Mesenchymal stem cell (in vitro differentiated cells and primary cell): ENCODE results near the gene ECE1.

Experiments
- DNase-seq: peaks from one replicate; pipeline ENCODE4 v3.0.0-alpha.2; 2013
- H2AFZ ChIP-seq: one replicate; pipeline ENCODE4 v1.6.1; 2013; ENCODE audit warnings: low read depth, mild to moderate bottlenecking, control low read depth, inconsistent platforms, low read length, moderate library complexity
- H2AK5ac ChIP-seq: 2 replicates; pipeline ENCODE4 v1.6.1; 2013; ENCODE audit warnings: low read length, moderate library complexity, mild to moderate bottlenecking, inconsistent platforms; ENCODE audit not compliant: severe bottlenecking
- H2BK120ac ChIP-seq: one replicate; pipeline ENCODE4 v1.6.1; 2013; ENCODE audit warnings: low read depth, mild to moderate bottlenecking, inconsistent platforms, low read length, moderate library complexity
- H2BK12ac ChIP-seq, 2 experiments: one replicate each; pipeline ENCODE4 v1.6.1; 2013; ENCODE audit warnings: inconsistent platforms in 2 of 2, low read length in 2 of 2, mild to moderate bottlenecking in 2 of 2, moderate library complexity in 2 of 2, control low read depth in 1 of 2
- H2BK15ac ChIP-seq: one replicate; pipeline ENCODE4 v1.6.1; 2013; ENCODE audit warnings: mild to moderate bottlenecking, low read depth, inconsistent platforms; ENCODE audit not compliant: poor library complexity, severe bottlenecking
- H2BK5ac ChIP-seq: 2 replicates; pipeline ENCODE4 v1.6.1; 2013; ENCODE audit warnings: low read depth, mild to moderate bottlenecking, low read length, control low read depth, inconsistent platforms; ENCODE audit not compliant: poor library complexity, severe bottlenecking
- H3K14ac ChIP-seq, 2 experiments: one replicate each; pipeline ENCODE4 v1.6.1; 2013; ENCODE audit warnings: inconsistent platforms in 2 of 2, low read length in 2 of 2, control low read depth in 1 of 2, mild to moderate bottlenecking in 1 of 2, moderate library complexity in 1 of 2
- H3K18ac ChIP-seq, 2 experiments: one replicate each; pipeline ENCODE4 v1.6.1; 2013; ENCODE audit warnings: inconsistent platforms in 2 of 2, low read length in 2 of 2, control low read depth in 1 of 2, low read depth in 1 of 2, mild to moderate bottlenecking in 1 of 2
- H3K23ac ChIP-seq, 2 experiments: one replicate each; pipeline ENCODE4 v1.6.1; 2013; ENCODE audit warnings: inconsistent platforms in 2 of 2, low read length in 2 of 2, mild to moderate bottlenecking in 2 of 2, moderate library complexity in 2 of 2, control low read depth in 1 of 2
- H3K27ac ChIP-seq: 2 replicates; pipeline ENCODE4 v1.5.1; 2013; ENCODE audit warnings: mild to moderate bottlenecking, moderate library complexity, low read length, control low read depth, inconsistent platforms; ENCODE audit not compliant: poor library complexity, severe bottlenecking
- H3K27me3 ChIP-seq, 2 experiments: 2 replicates each; pipeline versions ENCODE4 v1.6.1 to v1.7.0; 2013; ENCODE audit warnings: low read length in 2 of 2, mild to moderate bottlenecking in 2 of 2, moderate library complexity in 2 of 2, control low read depth in 1 of 2, inconsistent platforms in 1 of 2; ENCODE audit not compliant: control insufficient read depth in 1 of 2, insufficient read depth in 1 of 2
- H3K36me3 ChIP-seq, 2 experiments: 2 replicates each; pipeline versions ENCODE4 v1.6.1 to v1.7.0; 2013; ENCODE audit warnings: low read length in 2 of 2, control low read depth in 1 of 2, inconsistent platforms in 1 of 2, low read depth in 1 of 2, mild to moderate bottlenecking in 1 of 2; ENCODE audit not compliant: insufficient read depth in 2 of 2, control insufficient read depth in 1 of 2
- H3K4ac ChIP-seq, 2 experiments: one replicate each; pipeline ENCODE4 v1.6.1; 2013; ENCODE audit warnings: inconsistent platforms in 2 of 2, low read length in 2 of 2, mild to moderate bottlenecking in 2 of 2, moderate library complexity in 2 of 2, control low read depth in 1 of 2, low read depth in 1 of 2
- H3K4me1 ChIP-seq: 2 replicates; pipeline ENCODE4 v1.6.1; 2013; ENCODE audit warnings: low read depth, low read length, control low read depth; ENCODE audit not compliant: control insufficient read depth, insufficient read depth
- H3K4me2 ChIP-seq: 2 replicates; pipeline ENCODE4 v1.6.1; 2013; ENCODE audit warnings: low read length, mild to moderate bottlenecking, inconsistent platforms; ENCODE audit not compliant: poor library complexity, severe bottlenecking
- H3K4me3 ChIP-seq, 2 experiments: 2 replicates each; pipeline versions ENCODE4 v1.5.1 to v1.7.0; 2013; ENCODE audit warnings: low read length in 2 of 2, mild to moderate bottlenecking in 2 of 2, control low read depth in 1 of 2, low read depth in 1 of 2; ENCODE audit not compliant: insufficient read depth in 1 of 2
- H3K79me1 ChIP-seq: replicated peaks from 2 replicates; pipeline ENCODE4 v1.6.1; 2013; ENCODE audit warnings: mild to moderate bottlenecking, control low read depth, low read length, inconsistent platforms; ENCODE audit not compliant: poor library complexity, severe bottlenecking
- H3K9ac ChIP-seq: 2 replicates; pipeline ENCODE4 v1.7.0; 2013; ENCODE audit warnings: mild to moderate bottlenecking, low read length, moderate library complexity
- H3K9me3 ChIP-seq: 2 replicates; pipeline ENCODE4 v1.7.0; 2013; ENCODE audit warnings: mild to moderate bottlenecking, low read length; ENCODE audit not compliant: control insufficient read depth
- H4K8ac ChIP-seq: one replicate; pipeline ENCODE4 v1.6.1; 2013; ENCODE audit warnings: inconsistent platforms, mild to moderate bottlenecking, low read length, moderate library complexity
- H4K91ac ChIP-seq: one replicate; pipeline ENCODE4 v1.6.1; 2013; ENCODE audit warnings: mild to moderate bottlenecking, low read length, inconsistent platforms
- WGBS: methylation state at CpG from one replicate; pipeline ENCODE4 v1.1.7; 2013; ENCODE audit warnings: mixed read lengths; 5-methylcytosine and 5-hydroxymethylcytosine counted together

Gene ECE1

DNA sequence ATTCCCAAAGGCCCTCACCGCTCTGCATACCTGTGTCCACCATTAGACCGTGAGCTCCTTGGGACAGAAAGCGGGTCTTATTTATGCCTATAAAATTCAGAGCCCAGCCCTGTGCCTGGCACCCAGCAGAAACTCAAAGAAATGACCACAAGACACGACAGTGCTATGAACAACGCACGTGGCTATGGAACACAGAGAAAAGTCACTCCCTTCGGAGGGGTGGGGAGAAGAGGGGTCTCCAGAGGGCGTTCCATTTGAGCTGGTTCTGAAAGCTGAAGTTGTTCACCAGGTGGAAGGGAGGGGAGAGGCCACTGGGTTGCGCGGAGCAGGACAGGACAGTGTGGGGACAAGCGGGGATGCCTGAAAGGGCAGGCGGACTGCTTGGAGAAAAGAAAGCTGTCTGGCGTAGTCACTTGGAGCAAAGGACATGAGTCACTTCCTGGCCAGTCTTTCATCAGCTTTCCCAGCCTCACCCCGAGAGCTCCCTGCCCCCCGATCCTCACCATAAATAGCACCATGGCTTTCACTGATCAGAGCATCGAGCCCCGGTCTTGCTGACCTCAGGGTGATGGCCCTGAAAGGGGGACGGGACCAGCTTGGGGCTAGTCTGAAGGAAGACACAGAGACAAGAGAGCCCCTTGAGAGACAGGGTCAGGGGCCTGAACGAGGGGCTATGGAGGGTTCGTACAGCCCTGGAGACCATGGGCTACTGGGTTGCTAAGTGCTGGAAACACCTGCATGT lies 28.5 kb downstream of the ECE1 start:
- H2AK5ac ChIP-seq: peak overlapping the region; percentile 81
- H3K23ac ChIP-seq: peak overlapping the region in 1 of 2 experiments; percentile 34
- H3K27ac ChIP-seq: peak overlapping the region; percentile 59
- peak overlapping the region; percentile 95 to 98 for H2BK12ac ChIP-seq
- H2BK120ac ChIP-seq: peak overlapping the region; percentile 91
- H4K8ac ChIP-seq: peak overlapping the region; percentile 82
- H3K18ac ChIP-seq: peak overlapping the region; percentile 91 to 92
- H3K27me3 ChIP-seq: no peaks in the 10 kb centered on the region
- H3K4ac ChIP-seq: peak overlapping the region; percentile 89 to 92
- H2BK5ac ChIP-seq: no peak overlapping the region
- peaks cover 28% of the 10 kb centered on the region for H3K4me1 ChIP-seq
- peak overlapping the region; percentile 97 for H4K91ac ChIP-seq
- H2AFZ ChIP-seq: no peak overlapping the region
- H3K36me3 ChIP-seq: peaks cover 50 to 60% of the 10 kb centered on the region in 2 experiments
- WGBS: 25% methylated on average over 14 of the region's 20 CpGs
- no peaks in the 10 kb centered on the region for H3K9me3 ChIP-seq
- peak overlapping the region; percentile 92 for H2BK15ac ChIP-seq
- peak; percentile 100 for DNase-seq
- H3K4me2 ChIP-seq: peak overlapping the region; percentile 34
- H3K4me3 ChIP-seq: peak overlapping the region in 1 of 2 experiments; percentile 60
- H3K9ac ChIP-seq: peak overlapping the region; percentile 97
- H3K79me1 ChIP-seq: peaks cover 25% of the 10 kb centered on the region
- peak overlapping the region in 1 of 2 experiments; percentile 55 for H3K14ac ChIP-seq

DNA sequence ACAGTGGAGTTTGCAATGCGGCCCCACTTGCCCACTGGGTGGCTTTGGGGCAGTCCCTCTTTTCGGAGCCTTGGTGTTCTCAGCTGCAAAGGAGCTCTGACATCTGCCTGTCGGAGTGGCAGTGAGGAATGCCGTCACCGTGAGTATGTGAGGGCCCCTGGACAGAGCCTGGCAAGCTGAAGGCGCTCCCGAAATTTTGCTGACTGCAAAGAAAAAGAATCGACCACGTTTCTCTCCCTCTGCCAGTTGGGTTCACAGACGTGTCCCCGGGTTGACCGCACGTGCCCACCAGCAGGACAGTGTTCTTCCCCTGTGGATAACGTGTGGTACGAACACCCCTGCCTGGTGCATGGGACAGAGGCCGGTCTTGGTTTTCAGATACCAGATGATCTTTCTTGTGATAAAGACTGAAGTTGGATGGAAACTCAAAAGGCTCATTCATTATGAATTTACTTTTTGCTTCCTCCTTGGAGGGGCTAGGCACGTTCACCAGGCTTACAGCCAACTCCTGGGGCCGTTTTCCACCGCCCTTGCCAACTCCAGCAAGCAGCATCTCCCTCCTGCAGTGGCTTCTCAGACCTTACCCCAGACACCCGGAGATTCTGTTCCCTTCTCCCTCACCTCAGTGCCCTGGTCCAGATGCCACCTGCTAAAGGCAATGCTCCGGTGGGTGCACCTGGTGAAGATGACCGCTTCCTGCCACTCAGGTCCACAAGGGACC lies 29.7 kb downstream of the ECE1 start:
- no peak overlapping the region for H3K4me3 ChIP-seq
- no peak overlapping the region for H2AFZ ChIP-seq
- no peak overlapping the region for H2BK5ac ChIP-seq
- peak overlapping the region; percentile 84 for H4K91ac ChIP-seq
- DNase-seq: no peak
- peak overlapping the region; percentile 88 for H4K8ac ChIP-seq
- no peak overlapping the region for H2BK15ac ChIP-seq
- 95% methylated on average over 21 of the region's 22 CpGs for WGBS
- peaks cover 15% of the 10 kb centered on the region for H3K79me1 ChIP-seq
- H3K4ac ChIP-seq: peak overlapping the region in 1 of 2 experiments; percentile 84
- no peaks in the 10 kb centered on the region for H3K27me3 ChIP-seq
- no peak overlapping the region for H3K23ac ChIP-seq
- H3K4me1 ChIP-seq: peaks cover 28% of the 10 kb centered on the region
- no peak overlapping the region for H3K27ac ChIP-seq
- H2BK120ac ChIP-seq: peak overlapping the region; percentile 91
- no peak overlapping the region for H3K4me2 ChIP-seq
- H2BK12ac ChIP-seq: peak overlapping the region; percentile 95 to 98
- H3K14ac ChIP-seq: no peak overlapping the region
- H3K18ac ChIP-seq: peak overlapping the region; percentile 7 to 82
- peaks cover 55 to 59% of the 10 kb centered on the region in 2 experiments for H3K36me3 ChIP-seq
- H3K9me3 ChIP-seq: no peaks in the 10 kb centered on the region
- no peak overlapping the region for H2AK5ac ChIP-seq
- peak overlapping the region; percentile 97 for H3K9ac ChIP-seq

DNA sequence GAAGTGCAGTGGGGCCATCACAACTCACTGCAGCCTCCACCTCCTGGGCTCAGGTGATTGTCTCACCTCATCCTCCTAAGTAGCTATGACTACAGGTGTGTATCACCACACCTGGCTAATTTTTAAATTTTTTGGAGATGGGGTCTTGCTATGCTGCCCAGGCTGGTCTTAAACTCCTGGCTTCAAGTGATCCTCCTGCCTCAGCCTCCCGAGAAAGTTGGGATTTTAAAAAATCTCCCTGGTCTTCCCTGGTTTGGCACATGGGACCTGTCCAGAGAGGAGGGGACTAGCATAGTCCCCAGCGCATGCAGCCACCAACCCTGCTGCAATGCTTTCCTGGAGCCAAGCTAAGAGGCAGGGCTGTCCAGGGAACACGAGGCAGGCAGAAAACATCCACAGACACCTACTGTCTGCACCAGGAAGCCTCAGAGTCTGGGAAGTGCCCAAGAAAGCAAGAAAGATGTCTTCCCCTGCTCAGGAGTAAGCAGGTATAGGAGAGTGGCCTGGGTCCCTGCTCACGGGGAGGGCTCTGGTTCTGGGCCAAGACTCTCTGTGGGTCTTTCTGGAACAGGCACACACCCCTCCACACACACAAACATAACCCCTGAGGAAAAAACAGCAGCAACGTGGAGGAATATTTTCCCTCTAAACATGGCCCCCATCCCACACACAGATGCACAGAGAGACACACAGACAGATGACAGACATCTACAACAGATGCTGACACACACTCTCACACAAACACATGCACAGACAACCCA lies 30.8 kb downstream of the ECE1 start:
- Histone ChIP-seq H2BK15ac (peak overlapping the region; percentile 71), H4K8ac (no peak overlapping the region), H3K9ac (no peak overlapping the region), H3K18ac (no peak overlapping the region), H3K36me3 (peaks cover 57 to 64% of the 10 kb centered on the region in 2 experiments), H2BK5ac (no peak overlapping the region), H3K27me3 (no peaks in the 10 kb centered on the region), H4K91ac (peak overlapping the region; percentile 66), H2AFZ (no peak overlapping the region), H3K4ac (peak overlapping the region in 1 of 2 experiments; percentile 20), H3K4me2 (no peak overlapping the region), H2BK120ac (peak overlapping the region; percentile 22), H2BK12ac (peak overlapping the region in 1 of 2 experiments; percentile 49), H3K9me3 (no peaks in the 10 kb centered on the region), H3K27ac (no peak overlapping the region), H3K14ac (no peak overlapping the region), H2AK5ac (no peak overlapping the region), H3K4me3 (no peak overlapping the region), H3K4me1 (peaks cover 31% of the 10 kb centered on the region), H3K79me1 (peaks cover 14% of the 10 kb centered on the region), H3K23ac (no peak overlapping the region)
- 84% methylated on average over 4 of the region's 5 CpGs for WGBS
- DNase-seq: no peak
